HCT116 (cell line): Measurements from ENCODE around the gene ZACN.

Source experiments
- CBX3 ChIP-seq: IDR thresholded peaks from 2 replicates; pipeline ENCODE4 v1.6.1; 2012; ENCODE audit warnings: low read depth
- CTCF ChIP-seq, 3 experiments: fragments of 200-600 bp in 1 of 3; sonication (generic) in 1 of 3; IDR thresholded peaks in 2 of 3; conservative IDR thresholded peaks in 1 of 3; 2 replicates each; pipeline ENCODE4 v1.5.1; 2012 to 2017; ENCODE audit warnings: low read depth in 2 of 3, low read length in 2 of 3, antibody characterized with exemption in 1 of 3, borderline replicate concordance in 1 of 3, control low read depth in 1 of 3, mild to moderate bottlenecking in 1 of 3, mixed read lengths in 1 of 3, mixed run types in 1 of 3, moderate library complexity in 1 of 3; ENCODE audit not compliant: insufficient read depth in 1 of 3
- EZH2 ChIP-seq: fragments of 200-600 bp; sonication (generic); IDR thresholded peaks from 2 replicates; pipeline ENCODE4 v1.6.1; 2017; ENCODE audit warnings: antibody characterized with exemption, mixed run types
- POLR2A ChIP-seq: IDR thresholded peaks from 2 replicates; pipeline ENCODE4 v1.7.0; 2011; ENCODE audit warnings: borderline replicate concordance; ENCODE audit not compliant: insufficient read depth, insufficient read length; ENCODE audit errors: extremely low read depth
- POLR2AphosphoS5 ChIP-seq: IDR thresholded peaks from 2 replicates; pipeline ENCODE4 v1.6.1; 2011; ENCODE audit warnings: mild to moderate bottlenecking, low read depth, low read length, moderate library complexity
- RAD21 ChIP-seq: IDR thresholded peaks from 2 replicates; pipeline ENCODE4 v1.6.1; 2012; ENCODE audit warnings: low read depth, mild to moderate bottlenecking
- SIN3A ChIP-seq: IDR thresholded peaks from 2 replicates; pipeline ENCODE4 v1.6.1; 2012; ENCODE audit warnings: low read depth
- YY1 ChIP-seq: IDR thresholded peaks from 2 replicates; pipeline ENCODE4 v1.6.1; 2011; ENCODE audit warnings: low read length, low read depth, moderate library complexity, mild to moderate bottlenecking; ENCODE audit not compliant: insufficient replicate concordance; ENCODE audit errors: extremely low read depth
- TF ChIP-seq, protein P1 (sequence below): IDR thresholded peaks from 2 replicates; pipeline ENCODE4 v1.6.1; 2012

- TF ChIP-seq RAD21 = no peak
- TF ChIP-seq YY1 = no peak
- TF ChIP-seq POLR2AphosphoS5 = no peak
- TF ChIP-seq CTCF (IDR thresholded peaks at IDR 0.05 in 2 of 3, conservative IDR thresholded peaks at IDR 0.05 in 1 of 3; ENCODE audit: borderline replicate concordance in 1 of 3, insufficient read depth in 1 of 3, low read depth in 2 of 3, low read length in 2 of 3) = no peak
- TF ChIP-seq POLR2A = no peak
- TF ChIP-seq, protein P1, sequence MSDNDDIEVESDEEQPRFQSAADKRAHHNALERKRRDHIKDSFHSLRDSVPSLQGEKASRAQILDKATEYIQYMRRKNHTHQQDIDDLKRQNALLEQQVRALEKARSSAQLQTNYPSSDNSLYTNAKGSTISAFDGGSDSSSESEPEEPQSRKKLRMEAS = no peak
- no peak for TF ChIP-seq CBX3
- no peak for TF ChIP-seq EZH2
- TF ChIP-seq SIN3A = no peak
Observed at GRCh38 chr17:76082326-76083251, 3.6 kb downstream of the ZACN start.
